Keratinocyte (primary cell): ENCODE data around the gene CATSPER1.

Source experiments
- EZH2 ChIP-seq: IDR thresholded peaks from one replicate; pipeline ENCODE4 v1.6.1; 2012; ENCODE audit warnings: inconsistent platforms, mild to moderate bottlenecking, low read length, moderate library complexity
- TF ChIP-seq, protein P1 (sequence below), 3 experiments: IDR thresholded peaks in 1 of 3; conservative IDR thresholded peaks in 1 of 3; optimal IDR thresholded peaks in 1 of 3; 2 replicates in 2 of 3; 3 replicates in 1 of 3; pipeline versions ENCODE3 to v1.5.1; 2011; ENCODE audit warnings: low read length in 3 of 3, mild to moderate bottlenecking in 3 of 3, moderate library complexity in 2 of 3, control low read depth in 1 of 3, inconsistent platforms in 1 of 3; ENCODE audit not compliant: insufficient read depth in 2 of 3; ENCODE audit errors: extremely low read depth in 1 of 3

DNA sequence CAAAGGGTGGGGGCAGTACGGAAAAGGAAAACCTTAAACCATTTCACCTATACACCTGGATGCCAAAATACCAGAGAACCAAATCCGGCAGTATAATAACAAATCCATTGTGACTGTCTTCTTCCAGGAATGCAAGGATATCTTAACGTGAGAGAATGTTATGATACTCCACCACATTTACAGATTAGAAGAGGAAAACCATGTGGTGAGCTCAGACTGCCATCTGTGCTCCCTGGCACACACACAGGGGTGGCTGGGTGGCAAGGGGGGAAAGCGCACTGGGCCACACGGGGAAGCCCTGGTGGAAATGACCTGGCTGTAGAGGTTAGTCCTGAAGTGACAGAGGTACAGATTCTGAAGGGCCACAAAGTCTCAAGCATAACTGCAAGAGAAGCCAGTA lies 34.2 kb downstream of the CATSPER1 start:
- TF ChIP-seq, protein P1, sequence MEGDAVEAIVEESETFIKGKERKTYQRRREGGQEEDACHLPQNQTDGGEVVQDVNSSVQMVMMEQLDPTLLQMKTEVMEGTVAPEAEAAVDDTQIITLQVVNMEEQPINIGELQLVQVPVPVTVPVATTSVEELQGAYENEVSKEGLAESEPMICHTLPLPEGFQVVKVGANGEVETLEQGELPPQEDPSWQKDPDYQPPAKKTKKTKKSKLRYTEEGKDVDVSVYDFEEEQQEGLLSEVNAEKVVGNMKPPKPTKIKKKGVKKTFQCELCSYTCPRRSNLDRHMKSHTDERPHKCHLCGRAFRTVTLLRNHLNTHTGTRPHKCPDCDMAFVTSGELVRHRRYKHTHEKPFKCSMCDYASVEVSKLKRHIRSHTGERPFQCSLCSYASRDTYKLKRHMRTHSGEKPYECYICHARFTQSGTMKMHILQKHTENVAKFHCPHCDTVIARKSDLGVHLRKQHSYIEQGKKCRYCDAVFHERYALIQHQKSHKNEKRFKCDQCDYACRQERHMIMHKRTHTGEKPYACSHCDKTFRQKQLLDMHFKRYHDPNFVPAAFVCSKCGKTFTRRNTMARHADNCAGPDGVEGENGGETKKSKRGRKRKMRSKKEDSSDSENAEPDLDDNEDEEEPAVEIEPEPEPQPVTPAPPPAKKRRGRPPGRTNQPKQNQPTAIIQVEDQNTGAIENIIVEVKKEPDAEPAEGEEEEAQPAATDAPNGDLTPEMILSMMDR (optimal IDR thresholded peaks at IDR 0.05 in 1 of 3, IDR thresholded peaks at IDR 0.05 in 1 of 3, conservative IDR thresholded peaks at IDR 0.05 in 1 of 3; ENCODE audit: extremely low read depth in 1 of 3, insufficient read depth in 2 of 3, low read length in 3 of 3), result no peak
- TF ChIP-seq EZH2, result no peak
